Measurements from ENCODE around the gene GNE. TPM values are rescaled to one million over a fixed set of nuclear protein-coding genes. Genes with fewer than 3 reads are reported as not detected.
"Not testable (repeated sequence)": the region's sequence is repeated elsewhere in the genome, so short reads cannot be mapped to it uniquely, and the experiment has no call there.

GNE gene
- total and polyA plus RNA-seq, 10 of the 15 experiments (the other 5 are each of a cell fraction or from before 2014, with no cell fraction given), result 4.1 to 13.6 (median 10.7) TPM

DNA sequence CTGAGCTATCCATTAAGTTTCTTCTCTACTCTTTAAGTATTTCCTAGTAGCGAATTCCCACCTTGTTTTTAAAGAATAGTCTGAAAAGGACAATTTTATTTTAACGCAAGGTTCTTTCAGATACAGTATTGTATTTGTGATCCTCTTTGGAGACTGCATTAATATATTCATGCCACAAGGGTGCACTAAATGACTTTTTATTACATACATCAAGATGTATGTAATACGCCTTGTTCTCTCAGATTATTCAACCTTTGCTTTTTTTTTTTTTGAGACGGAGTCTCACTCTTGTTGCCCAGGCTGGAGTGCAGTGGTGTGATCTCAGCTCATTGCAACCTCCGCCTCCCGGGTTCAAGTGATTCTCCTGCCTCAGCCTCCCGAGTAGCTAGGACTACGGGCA is 10.2 kb downstream of the GNE start:
- H3K4me2 ChIP-seq (ENCODE audit: control insufficient read depth, insufficient read depth); in situ Hi-C loops (cut with MboI); H3K27me3 ChIP-seq (replicated peaks in 1 of 2; ENCODE audit: control insufficient read depth in 2 of 2, insufficient read depth in 2 of 2, low read length in 1 of 2); BruUV-seq (replicated peaks); H3K9ac ChIP-seq (ENCODE audit: control insufficient read depth, insufficient read depth, low read length); H3K9me3 ChIP-seq (replicated peaks; ENCODE audit: control insufficient read depth, insufficient read depth, low read length); H2AFZ ChIP-seq (ENCODE audit: control insufficient read depth, low read depth, low read length); H3K4me3 ChIP-seq; DNase-seq (ENCODE audit: low read depth, low spot score); H3K79me2 ChIP-seq (ENCODE audit: control insufficient read depth, insufficient read depth, low read length); H3K27ac ChIP-seq (ENCODE audit: control insufficient read depth, insufficient read depth); FAIRE-seq; H4K20me1 ChIP-seq (ENCODE audit: control insufficient read depth, insufficient read depth): not testable (repeated sequence)
- ChIA-PET SMC1A (ENCODE audit: uncharacterized antibody, unreplicated experiment) (interaction anchor here (0.8 to 4.5 kb wide), 4 partner anchors 11 to 159 kb away, joined by 3 to 32 read pairs (median 4); no protein-coding TSS in a partner anchor), RAD21 (ENCODE audit: unreplicated experiment) (interaction anchor here (0.6 to 3.8 kb wide), 5 partner anchors 15 to 153 kb away, joined by 3 to 27 read pairs (median 3); partner anchors contain the start of gene CLTA), CTCF (interaction anchor here (0.6 to 4.0 kb wide), 9 partner anchors 10 to 481 kb away, joined by 3 to 60 read pairs (median 4); partner anchors contain the start of gene GNE), POLR2A (interaction anchor here (0.7 kb wide), 1 partner anchor 10 kb away, joined by 3 read pairs; the partner anchor contains the start of gene GNE)
- Histone ChIP-seq H3K36me3 (ENCODE audit: control insufficient read depth in 2 of 2, insufficient read depth in 2 of 2, low read length in 1 of 2) (peaks cover 2 to 17% of the 10 kb centered on the region in 2 experiments; a peak in 3 of 4 replicates), H3K4me1 (ENCODE audit: control insufficient read depth, insufficient read depth, low read length) (peaks cover 22% of the 10 kb centered on the region)
- TF ChIP-seq RAD21 (IDR thresholded peaks at IDR 0.05; ENCODE audit: insufficient read depth, low read depth, low read length), result peak; percentile 60
- TF ChIP-seq, protein P1, sequence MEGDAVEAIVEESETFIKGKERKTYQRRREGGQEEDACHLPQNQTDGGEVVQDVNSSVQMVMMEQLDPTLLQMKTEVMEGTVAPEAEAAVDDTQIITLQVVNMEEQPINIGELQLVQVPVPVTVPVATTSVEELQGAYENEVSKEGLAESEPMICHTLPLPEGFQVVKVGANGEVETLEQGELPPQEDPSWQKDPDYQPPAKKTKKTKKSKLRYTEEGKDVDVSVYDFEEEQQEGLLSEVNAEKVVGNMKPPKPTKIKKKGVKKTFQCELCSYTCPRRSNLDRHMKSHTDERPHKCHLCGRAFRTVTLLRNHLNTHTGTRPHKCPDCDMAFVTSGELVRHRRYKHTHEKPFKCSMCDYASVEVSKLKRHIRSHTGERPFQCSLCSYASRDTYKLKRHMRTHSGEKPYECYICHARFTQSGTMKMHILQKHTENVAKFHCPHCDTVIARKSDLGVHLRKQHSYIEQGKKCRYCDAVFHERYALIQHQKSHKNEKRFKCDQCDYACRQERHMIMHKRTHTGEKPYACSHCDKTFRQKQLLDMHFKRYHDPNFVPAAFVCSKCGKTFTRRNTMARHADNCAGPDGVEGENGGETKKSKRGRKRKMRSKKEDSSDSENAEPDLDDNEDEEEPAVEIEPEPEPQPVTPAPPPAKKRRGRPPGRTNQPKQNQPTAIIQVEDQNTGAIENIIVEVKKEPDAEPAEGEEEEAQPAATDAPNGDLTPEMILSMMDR (IDR thresholded peaks at IDR 0.05 in 2 of 3, conservative IDR thresholded peaks at IDR 0.05 in 1 of 3; ENCODE audit: control insufficient read depth in 2 of 3, extremely low read depth in 1 of 3, insufficient read depth in 1 of 3, low read depth in 3 of 3, low read length in 3 of 3), result peak in 2 of 3 experiments; percentile 28 to 41; a peak in 2 of 6 replicates
- TF ChIP-seq ZNF384 (IDR thresholded peaks at IDR 0.05; ENCODE audit: borderline replicate concordance, low read depth, low read length), result 0 out of 2 replicates have a peak, but pooled peaks have one; percentile 16
- TF ChIP-seq, protein P2, sequence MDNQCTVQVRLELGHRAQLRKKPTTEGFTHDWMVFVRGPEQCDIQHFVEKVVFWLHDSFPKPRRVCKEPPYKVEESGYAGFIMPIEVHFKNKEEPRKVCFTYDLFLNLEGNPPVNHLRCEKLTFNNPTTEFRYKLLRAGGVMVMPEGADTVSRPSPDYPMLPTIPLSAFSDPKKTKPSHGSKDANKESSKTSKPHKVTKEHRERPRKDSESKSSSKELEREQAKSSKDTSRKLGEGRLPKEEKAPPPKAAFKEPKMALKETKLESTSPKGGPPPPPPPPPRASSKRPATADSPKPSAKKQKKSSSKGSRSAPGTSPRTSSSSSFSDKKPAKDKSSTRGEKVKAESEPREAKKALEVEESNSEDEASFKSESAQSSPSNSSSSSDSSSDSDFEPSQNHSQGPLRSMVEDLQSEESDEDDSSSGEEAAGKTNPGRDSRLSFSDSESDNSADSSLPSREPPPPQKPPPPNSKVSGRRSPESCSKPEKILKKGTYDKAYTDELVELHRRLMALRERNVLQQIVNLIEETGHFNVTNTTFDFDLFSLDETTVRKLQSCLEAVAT (IDR thresholded peaks at IDR 0.05), result peak; percentile 86
- WGBS (ENCODE audit: insufficient coverage, insufficient replicate concordance, low lambda C conversion rate, missing lambda C conversion rate), result 50% methylated on average over 7 of the region's 8 CpGs
- ATAC-seq, result peak; percentile 79
- intact Hi-C loops (cut with micrococcal nuclease; ENCODE audit: unreplicated experiment), result loop anchor here (1.0 to 5.0 kb wide), 3 partner anchors 80 to 479 kb away; no protein-coding TSS in a partner anchor

Data from GM12878 (cell line).